GM23248 (cell line): Measurements from ENCODE around the gene PDYN.

ENCODE experiments used
- EZH2 ChIP-seq: fragments of 200-600 bp; sonication (generic); IDR thresholded peaks from 2 replicates; pipeline ENCODE4 v1.6.1; 2018; ENCODE audit warnings: antibody characterized with exemption, mild to moderate bottlenecking; ENCODE audit not compliant: insufficient read depth, poor library complexity, severe bottlenecking
- EZH2phosphoT487 ChIP-seq: fragments of 200-600 bp; sonication (generic); IDR thresholded peaks from 2 replicates; pipeline ENCODE4 v1.6.1; 2018; ENCODE audit warnings: antibody characterized with exemption, moderate library complexity, mild to moderate bottlenecking, low read depth; ENCODE audit not compliant: insufficient read depth

DNA sequence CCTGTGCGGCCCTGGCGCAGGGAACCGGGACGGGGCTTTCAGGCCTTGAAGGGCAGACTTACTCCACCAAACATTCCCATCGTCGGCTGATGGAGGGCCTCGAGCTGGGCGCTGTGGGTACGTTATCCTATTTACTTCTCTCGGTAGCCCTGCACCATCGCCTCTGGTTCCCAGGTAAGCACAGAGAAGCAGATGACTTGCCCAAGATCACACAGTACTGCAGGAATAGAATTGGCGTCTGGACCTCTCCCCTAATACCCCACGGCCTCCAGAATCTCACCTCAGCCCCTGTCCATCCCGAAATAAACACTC is 46.4 kb downstream of the PDYN start:
- TF ChIP-seq EZH2 (no peak), EZH2phosphoT487 (no peak)
